Measurements from ENCODE around the gene NAT10.
"Not testable (repeated sequence)": the region's sequence is repeated elsewhere in the genome, so short reads cannot be mapped to it uniquely, and the experiment has no call there.

The NAT10 gene

DNA sequence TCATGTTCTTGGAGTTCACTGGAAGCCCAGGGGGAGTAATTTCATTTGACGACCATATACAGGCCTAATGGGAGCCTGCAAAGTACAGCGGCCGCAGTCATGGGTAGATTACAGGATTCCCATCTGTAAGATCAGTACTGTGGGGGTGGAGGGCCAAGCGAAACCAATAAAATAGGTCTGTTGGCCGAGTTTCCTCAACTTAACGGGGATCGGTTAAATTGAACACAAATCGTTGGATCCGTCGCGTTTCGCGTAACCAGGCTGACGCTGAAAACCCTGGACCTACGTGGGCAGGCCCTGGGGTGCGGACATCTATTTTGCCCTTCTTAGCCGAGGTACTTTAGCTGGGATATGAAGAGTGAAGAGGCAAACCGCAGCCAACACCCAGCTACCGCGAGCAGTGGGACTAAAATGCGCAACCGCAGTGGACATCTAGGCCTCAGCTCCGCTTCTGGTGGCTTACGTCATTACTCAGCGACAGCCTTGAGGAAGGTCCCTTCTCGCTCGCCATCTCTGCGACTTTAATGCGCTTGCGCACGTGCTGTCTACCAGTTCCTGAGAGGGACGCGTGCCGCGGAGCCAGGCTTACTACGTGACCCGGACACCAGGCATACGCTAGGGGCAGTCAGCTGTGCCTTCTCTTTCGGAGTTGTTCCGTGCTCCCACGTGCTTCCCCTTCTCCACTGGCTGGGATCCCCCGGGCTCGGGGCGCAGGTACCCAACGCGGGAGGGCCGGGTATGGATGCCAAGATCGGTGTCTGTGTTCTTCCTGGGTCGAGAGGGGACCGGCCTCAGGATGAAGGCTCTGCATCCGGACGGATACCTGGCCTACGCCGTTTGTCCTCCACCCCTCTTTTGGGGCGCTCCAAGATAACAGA is at the start of gene NAT10:
Gene NAT10, plus strand, starts transcription at position 551 of the 878 bp plus-strand sequence. CDS start 2,597 bp downstream, outside the sequence.
- DNase-seq, result peak; percentile 93

DNA sequence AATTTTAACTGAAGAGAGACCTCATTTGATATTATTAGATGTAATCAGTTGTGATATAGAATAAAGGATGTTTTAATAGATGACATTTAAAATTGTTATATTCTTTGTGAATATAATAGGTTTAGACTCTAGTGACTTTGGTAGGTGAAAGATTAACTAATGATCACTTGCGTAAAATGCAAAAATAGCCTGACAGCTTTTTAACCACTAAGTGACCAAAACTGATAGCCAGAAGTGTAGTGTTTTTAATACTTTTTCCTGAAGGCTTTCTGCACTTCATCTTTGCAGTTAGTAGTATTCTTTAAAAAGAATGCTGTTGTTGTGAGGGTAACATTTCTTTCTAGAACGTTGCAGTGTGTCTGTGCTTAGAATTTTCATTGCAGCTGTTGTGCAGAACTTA is 48.8 kb upstream of the NAT10 start:
- DNase-seq, result no peak

DNA sequence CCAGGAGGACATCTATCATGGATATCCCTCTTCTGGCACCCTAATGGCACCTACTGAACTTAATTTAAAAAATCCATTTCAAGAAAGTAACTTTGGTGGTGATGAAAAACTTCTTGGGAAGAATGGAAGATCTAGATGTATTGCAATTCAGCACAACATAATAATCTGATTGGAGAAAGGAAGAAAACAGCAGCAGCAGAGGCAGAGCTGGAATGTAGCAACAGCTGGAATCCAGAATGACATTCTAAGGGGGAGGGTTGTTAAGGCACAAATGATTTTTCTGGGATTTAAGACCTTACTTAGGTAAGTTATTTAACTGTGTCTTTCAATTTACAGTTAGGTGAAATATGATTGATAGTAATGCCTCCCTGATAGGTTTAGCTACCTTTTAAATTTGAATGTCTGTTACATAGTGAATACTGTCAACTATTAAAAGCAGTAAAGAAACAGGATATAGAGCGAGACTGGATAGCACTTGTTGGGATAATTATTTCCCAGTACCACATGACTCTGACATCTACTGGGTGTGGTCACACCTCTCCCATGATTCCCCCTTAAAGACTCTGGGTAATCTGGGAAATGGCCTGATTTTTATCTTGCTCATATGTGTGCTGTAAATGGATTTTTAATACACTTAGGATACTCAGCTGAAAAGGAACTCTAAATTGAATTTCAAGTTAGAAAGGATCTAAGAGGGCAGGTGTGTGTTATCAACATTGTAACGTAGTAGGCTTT is 42.2 kb upstream of the NAT10 start:
- no peak for DNase-seq

DNA sequence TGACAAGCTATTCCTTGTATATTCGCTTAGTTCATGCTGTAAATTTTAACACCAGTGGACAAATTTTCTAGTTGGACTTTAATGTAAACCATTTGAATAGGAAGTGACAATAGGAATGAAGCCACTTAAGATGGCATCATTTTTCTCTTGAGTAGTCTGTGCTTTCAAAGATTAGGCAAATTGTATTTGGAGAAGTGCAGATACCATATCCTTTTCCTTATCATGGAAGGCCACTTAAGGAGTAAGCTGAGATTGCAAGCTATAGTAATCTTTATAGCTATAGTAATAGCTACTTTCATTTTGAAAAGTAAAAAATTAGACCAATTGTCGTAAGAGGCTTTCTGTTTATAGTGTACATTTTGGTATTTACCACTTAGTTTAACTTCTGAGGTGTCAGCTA is 41.1 kb upstream of the NAT10 start:
- no peak for DNase-seq

DNA sequence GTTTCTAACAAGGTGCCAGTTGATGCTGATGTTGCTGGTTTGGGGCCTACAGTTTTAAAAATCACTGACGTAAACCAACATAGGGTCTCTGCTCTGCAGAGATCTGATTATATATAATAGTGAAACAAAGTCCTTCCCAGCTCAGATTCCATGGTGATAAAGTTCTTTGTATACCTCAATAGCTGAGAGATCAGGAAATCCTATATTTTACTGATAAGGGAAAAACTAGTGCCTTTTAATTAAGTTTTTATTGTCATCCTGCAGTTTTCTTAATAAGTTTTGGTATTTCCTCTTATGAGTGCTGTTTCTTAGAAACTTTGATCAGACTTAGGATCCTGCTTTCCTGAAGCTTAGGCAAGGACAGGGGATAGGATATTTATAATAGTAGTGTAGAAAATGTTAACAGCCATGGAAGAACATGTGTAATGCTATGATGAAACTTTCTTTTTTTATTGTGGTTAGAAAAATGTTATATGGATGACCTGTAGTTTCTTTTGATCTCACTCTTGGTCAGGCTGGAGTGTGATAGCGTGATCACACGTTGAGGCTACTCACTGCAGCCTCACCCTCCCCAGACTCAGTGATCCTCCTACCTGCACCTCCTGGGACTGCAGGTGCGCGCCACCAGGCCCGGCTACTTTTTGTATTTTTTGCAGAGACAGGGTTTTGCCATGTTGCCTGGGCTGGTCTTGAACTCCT is 39.8 kb upstream of the NAT10 start:
- DNase-seq, result no peak

DNA sequence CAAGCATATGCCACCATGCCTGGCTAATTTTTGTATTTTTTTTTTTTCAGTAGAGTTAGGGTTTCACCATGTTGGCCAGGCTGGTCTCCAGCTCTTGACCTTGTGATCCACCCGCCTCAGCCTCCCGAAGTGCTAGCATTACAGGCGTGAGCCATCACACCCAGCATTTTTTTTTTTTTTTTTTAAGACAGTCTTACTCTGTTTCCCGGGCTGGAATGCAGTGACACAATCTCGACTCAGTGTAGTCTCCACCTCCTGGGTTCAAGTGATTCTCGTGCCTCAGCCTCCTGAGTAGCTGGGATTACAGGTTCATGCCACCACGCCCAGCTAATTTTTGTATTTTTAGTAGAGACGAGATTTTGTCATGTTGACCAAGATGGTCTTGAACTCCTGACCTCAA is 38.7 kb upstream of the NAT10 start:
- not testable (repeated sequence) for DNase-seq

DNA sequence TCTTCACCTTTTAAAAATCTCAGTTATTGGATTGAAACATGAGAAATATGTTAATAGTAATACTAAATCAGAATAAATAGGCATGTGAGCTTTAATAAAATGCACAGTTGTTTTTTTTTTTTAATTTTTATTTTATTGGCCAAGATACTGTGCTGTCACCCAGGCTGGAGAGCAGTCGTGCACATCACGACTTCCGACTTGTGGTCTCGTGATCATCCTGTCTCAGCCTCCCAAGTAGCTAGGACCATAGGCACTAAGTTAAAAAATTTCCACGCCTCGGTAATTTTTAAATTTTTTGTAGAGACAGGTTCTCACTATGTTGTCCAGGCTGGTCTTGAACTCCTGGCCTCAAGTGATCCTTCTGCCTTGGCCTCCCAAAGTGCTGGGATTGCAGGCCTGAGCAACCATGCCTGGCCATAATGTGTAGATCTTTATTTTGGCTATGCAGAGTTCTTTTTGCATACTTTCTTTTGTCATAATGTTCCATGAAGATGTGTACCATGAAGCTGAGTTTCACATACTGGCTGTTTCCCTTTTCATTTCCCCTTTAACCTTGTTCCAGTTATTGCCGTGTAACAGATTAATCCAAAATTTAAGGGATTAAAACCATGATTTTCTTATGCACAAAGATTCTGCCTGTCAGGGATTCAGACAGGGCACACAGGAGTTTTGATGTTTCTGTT is 37.9 kb upstream of the NAT10 start:
- no peak for DNase-seq

DNA sequence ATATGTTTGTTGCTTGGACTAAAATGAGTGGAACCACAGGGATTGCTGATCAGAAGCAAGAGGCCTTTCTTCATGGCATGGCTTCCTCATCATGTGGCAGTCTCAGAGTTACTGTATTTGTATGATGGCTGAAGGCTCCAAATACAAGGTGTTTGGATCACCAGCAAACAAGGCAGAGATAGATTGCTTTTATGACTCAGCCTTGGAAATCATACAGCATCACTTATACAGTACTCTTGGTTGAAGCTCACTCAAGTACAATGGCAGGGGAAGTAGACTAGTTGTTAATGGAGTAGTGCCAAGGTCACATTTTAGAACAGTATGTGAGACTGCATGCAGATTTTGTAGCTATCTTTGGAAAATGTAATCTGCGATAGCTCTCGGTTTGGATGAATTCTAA is 37.3 kb upstream of the NAT10 start:
- DNase-seq, result no peak

DNA sequence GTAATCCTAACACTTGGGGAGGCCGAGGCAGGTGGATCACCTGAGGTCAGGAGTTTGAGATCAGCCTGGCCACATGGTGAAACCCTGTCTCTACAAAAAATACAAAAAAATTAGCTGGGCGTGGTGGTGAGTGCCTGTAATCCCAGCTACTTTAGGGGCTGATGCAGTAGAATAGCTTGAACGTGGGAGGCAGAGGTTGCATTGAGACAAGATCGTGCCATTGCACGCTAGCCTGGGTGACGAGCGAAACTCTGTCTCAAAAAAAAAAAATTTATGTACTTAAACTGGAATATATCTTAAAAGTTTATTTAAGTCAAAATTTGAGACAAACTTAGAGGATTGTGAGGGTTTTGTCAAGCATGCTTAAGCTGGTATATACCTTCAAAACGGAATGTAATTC is 34.1 kb upstream of the NAT10 start:
- not testable (repeated sequence) for DNase-seq

DNA sequence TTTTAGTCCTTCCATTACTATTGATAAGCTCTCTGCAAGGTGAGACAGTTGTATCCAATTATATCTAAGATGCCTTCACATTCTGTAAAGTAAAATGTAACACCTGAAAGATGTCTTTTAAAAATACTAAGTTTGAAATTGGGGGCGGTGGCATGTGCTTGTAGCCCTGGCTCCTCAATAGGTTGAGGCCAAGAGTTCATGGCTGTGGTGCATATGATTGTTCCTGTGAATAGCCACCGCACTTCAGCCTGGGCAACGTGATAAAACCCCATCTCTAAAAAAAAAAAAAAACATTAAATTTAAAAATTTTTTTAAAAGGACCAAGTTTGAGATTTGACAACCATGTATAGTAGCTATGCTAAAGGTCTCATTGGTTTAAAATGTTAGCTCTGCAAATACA is 33.4 kb upstream of the NAT10 start:
- DNase-seq, result no peak

DNA sequence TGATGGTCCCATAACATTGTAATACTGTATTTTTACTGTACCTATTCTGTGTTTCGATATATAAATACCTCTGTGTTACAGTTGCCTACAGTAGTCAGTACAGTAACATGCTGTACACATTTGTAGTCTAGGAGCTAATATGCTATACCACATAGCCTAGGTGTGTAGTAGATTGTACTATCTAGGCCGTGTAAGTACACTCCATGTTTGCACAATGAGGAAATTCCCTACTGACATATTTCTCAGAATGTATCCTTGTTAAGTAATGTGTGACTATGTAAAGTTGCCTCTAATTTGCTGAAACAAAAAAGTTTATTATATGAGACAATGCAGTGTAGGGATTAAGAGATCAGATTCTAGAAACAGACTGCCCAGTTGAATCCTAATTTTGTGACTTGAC is 32.6 kb upstream of the NAT10 start:
- no peak for DNase-seq

DNA sequence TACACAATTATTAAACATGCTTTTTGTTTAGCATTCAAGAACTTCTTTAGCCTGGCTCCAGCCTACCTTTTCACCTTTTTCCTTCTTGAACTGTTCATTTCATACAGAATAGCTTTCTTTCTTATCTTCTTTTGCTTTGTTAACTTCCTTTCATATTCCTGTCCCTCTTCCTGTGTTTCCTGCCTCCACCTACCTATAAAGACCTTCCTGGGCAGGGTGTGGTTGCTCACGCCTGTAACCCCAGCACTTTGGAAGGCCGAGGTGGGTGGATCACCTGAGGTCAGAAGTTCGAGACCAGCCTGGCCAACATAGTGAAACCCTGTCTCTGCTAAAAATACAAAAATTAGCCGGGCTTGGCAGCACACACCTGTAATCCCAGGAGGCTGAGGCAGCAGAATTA is 31.0 kb upstream of the NAT10 start:
- no peak for DNase-seq

DNA sequence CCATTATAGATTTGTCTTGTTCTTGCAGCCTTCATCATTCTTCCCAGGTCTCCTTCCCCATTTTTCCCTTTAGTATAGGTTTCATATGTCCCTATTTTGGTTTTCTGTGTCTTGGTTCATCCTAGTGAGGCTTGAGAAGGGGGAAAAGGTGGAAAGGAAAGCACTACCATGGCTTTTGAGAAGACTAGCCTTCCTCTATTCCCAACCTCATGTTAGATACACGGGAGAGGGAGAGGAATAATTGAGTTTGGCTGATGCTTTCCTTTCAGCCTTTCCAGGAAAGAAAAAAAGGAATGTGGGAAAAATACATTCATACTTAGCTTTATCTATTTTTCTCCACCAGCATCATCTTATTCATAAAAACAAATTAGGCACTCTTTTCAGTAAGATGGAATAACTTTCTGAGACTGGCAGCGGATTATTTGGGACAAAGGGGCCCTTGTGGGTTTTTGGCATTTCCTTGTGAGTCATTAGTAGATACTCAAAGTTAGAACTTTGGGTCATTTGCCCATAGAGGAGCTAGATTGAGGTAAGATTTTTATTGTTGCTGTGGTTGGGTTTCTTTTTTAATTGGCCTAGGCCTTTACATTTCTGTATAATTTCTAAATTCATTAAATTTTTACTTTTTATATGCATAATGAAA is 30.1 kb upstream of the NAT10 start:
- DNase-seq, result no peak

DNA sequence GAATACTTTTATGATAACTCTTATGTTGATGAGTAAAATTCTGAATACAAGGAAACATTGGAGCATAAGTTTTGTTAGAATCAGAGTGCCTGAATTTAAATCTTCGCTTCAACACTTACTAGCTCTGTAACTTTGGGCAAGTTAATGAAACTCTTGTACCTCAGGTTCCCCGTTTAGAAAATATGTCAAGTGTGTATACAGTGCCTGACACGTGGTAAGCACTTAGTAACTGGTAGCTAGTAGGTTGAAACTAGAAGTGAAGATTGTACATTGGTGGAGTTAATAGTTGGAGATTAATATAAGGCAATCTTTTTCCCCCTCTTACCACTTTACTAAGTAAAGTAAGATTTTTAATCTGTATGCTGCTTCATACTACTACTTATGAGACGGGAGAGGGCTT is 24.8 kb upstream of the NAT10 start:
- no peak for DNase-seq

DNA sequence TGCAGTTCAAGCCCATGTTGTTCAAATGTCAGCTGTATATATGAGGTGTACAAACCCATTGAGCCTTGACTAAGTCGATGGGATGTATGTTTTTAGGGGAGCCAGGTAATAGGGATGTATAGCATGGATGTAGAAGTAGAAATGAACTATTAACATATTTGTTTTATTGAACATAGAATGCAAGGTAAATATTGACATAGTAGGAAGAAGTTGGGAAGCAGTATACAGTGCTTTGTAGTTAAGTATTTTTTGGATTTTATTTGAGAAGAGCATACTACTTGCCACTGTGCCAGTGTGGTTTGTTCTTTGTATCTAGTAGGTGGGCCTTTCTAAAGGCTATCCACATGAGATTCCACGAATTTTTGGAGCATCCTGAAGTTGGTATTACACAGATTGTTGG is 20.8 kb upstream of the NAT10 start:
- no peak for DNase-seq

DNA sequence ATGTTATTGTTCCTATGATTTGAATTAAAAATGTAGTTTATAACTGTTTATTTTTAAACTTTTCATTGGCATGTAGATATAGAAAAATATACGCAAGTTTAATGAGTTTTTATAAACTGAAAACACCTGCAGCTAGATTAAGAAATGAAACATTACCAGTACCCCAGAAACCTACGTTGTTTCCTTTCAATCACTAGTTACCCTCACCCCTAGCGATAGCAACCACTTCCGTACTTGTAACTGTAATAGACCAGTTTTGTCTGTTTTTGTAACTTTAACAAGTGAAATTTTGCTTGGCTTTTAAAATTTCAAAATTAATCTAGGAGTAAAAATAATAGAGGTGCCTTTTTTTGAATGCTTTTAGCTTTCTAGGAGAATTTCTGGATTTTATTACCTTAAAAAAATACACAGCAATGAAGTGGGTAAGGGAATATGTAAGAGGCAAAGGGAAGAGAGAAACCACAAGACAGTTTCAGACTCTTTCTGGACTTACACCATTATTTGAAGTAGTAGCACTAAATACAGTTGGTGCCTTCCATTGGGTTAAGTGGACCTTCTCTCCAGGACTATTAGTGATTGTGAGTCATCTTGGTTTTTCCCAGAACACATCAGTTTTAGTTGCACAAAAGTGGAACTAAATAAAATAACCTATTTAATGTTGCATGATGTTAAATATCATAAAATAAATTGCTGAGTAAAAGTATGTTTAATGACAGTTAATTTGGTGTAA is 18.7 kb upstream of the NAT10 start:
- no peak for DNase-seq

DNA sequence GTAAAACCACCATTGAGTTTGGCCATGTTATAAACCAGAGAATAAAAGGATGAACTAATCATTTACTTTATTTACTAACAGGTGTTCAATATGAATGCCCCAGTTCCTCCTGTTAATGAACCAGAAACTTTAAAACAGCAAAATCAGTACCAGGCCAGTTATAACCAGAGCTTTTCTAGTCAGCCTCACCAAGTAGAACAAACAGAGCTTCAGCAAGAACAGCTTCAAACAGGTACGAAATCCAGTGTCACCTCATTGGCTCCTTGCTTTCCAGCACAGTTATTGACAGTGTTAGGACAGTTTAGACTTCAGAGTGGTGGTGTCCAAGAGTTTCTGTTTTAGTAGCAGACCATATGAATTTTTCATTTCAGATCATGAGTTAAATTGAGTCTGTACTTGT is 13.6 kb upstream of the NAT10 start:
- no peak for DNase-seq

DNA sequence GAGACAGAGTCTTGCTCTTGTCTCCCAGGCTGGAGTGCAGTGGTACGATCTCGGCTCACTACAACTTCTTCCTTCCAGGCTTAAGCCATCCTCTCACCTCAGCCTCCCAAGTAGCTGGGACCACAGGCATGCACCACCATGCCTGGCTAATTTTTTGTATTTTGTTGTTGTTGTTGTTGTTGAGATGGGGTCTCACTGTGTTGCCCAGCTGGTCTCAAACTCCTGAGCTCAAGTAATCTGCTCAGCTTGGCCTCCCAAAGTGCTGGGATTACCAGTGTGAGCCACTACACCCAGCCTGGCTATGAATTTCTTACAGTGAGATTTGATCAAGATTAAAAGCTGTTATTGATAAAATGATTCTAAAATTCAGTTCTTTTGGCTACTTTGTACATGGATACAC is 10.5 kb upstream of the NAT10 start:
- DNase-seq, result not testable (repeated sequence)

DNA sequence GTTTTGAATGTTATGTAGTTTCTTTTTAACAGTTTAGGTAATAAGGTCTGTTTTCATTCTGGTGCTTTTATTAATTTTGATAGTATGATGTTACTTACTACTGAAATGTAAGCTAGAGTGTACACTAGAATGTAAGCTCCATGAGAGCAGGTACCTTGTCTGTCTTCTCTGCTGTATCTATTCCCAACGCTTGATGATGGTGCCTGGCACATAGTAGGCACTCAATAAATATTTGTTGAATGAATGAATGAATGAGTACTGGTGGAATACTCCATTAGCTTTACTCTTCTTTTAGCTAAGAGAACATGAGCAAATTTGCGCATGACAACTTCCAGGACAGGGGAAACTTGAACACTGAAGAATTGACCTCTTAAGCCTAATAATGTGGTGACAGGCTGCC is 6.6 kb upstream of the NAT10 start:
- DNase-seq, result no peak

DNA sequence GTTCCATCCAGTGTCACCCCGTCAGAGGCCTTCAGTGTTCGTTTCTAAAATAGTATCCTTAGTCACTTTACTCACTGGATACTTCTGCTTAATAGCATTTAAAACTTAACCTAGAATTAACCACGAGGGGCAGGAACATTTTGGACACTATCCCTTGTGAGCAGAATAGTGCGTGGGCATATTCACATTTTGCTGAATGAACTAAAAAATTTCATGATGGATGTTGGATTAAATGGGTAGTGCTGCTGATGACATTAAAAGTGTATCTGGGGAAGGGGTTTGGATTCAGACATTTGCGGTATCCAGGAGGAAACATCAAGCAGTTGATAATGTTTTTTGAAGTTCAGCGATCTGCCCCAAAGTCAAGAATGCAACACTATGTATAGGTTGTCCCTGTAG is 750 bp upstream of the NAT10 start:
- DNase-seq, result no peak

DNA sequence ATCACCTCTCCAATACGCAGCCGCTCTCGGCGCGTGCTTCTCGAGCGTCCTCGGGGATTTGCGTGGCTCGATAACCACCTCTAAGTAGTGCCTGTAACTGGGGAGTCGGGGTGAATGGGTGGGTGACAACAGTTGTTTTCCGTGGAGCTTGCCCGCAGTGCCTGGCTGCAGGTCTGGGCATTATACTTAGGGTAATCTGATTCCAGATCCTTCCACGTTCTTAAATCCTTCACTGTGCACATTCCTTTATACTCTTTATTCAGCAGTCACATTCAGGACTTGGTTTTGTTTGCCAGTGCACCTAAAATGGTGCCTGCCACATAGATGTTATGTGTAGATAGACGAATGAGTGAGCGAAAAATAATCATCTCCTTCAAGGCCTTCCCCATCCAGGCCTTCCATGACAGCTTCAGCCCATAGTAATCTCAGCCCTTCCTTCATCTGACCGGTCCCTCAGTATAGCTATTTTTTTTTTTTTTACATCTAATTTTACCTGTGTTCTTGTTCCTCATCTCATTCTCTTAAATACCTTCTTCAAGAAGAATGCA is 602 bp downstream of the NAT10 start:
- no peak for DNase-seq

Data from DMS 273 treated with DMSO at 0.1 percent for 48 hours (cell line).